CD4-positive, alpha-beta T cell (primary cell): Measurements from ENCODE around the gene NUDT7. TPM values are rescaled to one million over a fixed set of nuclear protein-coding genes. Genes with fewer than 3 reads are reported as not detected.

ENCODE experiments used
- ATAC-seq: fragments of 200-7000 bp; cut with Tn5 transposase; one replicate; pipeline ENCODE4 v1.10.0; 2022; ENCODE audit warnings: mild to moderate bottlenecking; ENCODE audit not compliant: poor library complexity
- CTCF ChIA-PET: fragments of 350-600 bp; sonication (Branson Sonifier 250); formaldehyde crosslinking; loops from one replicate; lab custom pipeline; 2021; ENCODE audit warnings: antibody characterized with exemption, inconsistent platforms; lab: Charles Lee
- POLR2A ChIA-PET: fragments of 350-600 bp; sonication (Branson Sonifier 250); formaldehyde crosslinking; loops from one replicate; lab custom pipeline; 2021; ENCODE audit warnings: antibody characterized with exemption, inconsistent platforms; lab: Charles Lee
- DNase-seq, 14 experiments: peaks; one replicate each; pipeline ENCODE4 v3.0.0-alpha.2; 2013 to 2020; ENCODE audit warnings: mixed read lengths in 2 of 14
- H3K27ac ChIP-seq, 2 donors: one replicate each; pipeline versions ENCODE4 v1.5.1 to v1.7.0; 2013; ENCODE audit warnings: low read length in 2 of 2, low read depth in 1 of 2, mild to moderate bottlenecking in 1 of 2
- H3K27me3 ChIP-seq, 2 experiments: 1 replicate in 1 of 2; 2 replicates in 1 of 2; pipeline versions ENCODE4 v1.6.1 to v1.7.0; 2013; ENCODE audit warnings: low read length in 2 of 2, control low read depth in 1 of 2, mild to moderate bottlenecking in 1 of 2, moderate library complexity in 1 of 2; ENCODE audit not compliant: insufficient read depth in 2 of 2, control insufficient read depth in 1 of 2
- H3K36me3 ChIP-seq: one replicate; pipeline ENCODE4 v1.6.1; 2013; ENCODE audit warnings: low read length, control low read depth; ENCODE audit not compliant: insufficient read depth
- H3K4me1 ChIP-seq: one replicate; pipeline ENCODE4 v1.6.1; 2013; ENCODE audit warnings: low read length, control low read depth; ENCODE audit not compliant: insufficient read depth
- H3K4me3 ChIP-seq: one replicate; pipeline ENCODE4 v1.5.1; 2013; ENCODE audit warnings: mild to moderate bottlenecking, low read length, moderate library complexity
- H3K9me3 ChIP-seq, 2 experiments: 1 replicate in 1 of 2; 2 replicates in 1 of 2; pipeline versions ENCODE4 v1.6.1 to v1.7.0; 2013; ENCODE audit warnings: low read length in 2 of 2, mild to moderate bottlenecking in 2 of 2, control low read depth in 1 of 2, moderate library complexity in 1 of 2; ENCODE audit not compliant: control insufficient read depth in 1 of 2, insufficient read depth in 1 of 2
- H3K27ac Mint-ChIP-seq: one replicate; pipeline ENCODE4 v1.8.0; 2020; ENCODE audit warnings: mixed read lengths
- H3K27me3 Mint-ChIP-seq: one replicate; pipeline ENCODE4 v1.8.0; 2021; ENCODE audit warnings: mixed read lengths
- H3K36me3 Mint-ChIP-seq: one replicate; pipeline ENCODE4 v1.8.0; 2021; ENCODE audit warnings: low read depth, mixed read lengths
- H3K4me1 Mint-ChIP-seq: one replicate; pipeline ENCODE4 v1.8.0; 2021; ENCODE audit warnings: low read depth, mixed read lengths
- H3K4me3 Mint-ChIP-seq: one replicate; pipeline ENCODE4 v1.8.0; 2020; ENCODE audit warnings: mild to moderate bottlenecking, mixed read lengths
- H3K9me3 Mint-ChIP-seq: one replicate; pipeline ENCODE4 v1.8.0; 2020; ENCODE audit warnings: mixed read lengths
- intact Hi-C, 2 experiments: fragments of 100-400 bp; cut with DNase I in 1 of 2; cut with micrococcal nuclease in 1 of 2; formaldehyde crosslinking; loops; one replicate each; pipeline versions ENCODE4 v1.15.1 to v1.9.0; 2023 to 2025; cut with DNase I, micrococcal nuclease
- total RNA-seq, 174 experiments: library from RNA in 2 of 174; stranded (reverse) in 2 of 174; gene quantifications; one replicate each; pipeline ENCODE4 v1.2.3 and lab custom pipeline; 2021 to 2026
- TF ChIP-seq, protein P1 (sequence below): fragments of 200-600 bp; IDR thresholded peaks from one replicate; pipeline ENCODE4 v1.8.0; 2022; ENCODE audit warnings: antibody characterized with exemption, mild to moderate bottlenecking

NUDT7 gene
- total RNA-seq, 2 experiments from 2014 or later: 0.93 to 1.5 TPM

DNA sequence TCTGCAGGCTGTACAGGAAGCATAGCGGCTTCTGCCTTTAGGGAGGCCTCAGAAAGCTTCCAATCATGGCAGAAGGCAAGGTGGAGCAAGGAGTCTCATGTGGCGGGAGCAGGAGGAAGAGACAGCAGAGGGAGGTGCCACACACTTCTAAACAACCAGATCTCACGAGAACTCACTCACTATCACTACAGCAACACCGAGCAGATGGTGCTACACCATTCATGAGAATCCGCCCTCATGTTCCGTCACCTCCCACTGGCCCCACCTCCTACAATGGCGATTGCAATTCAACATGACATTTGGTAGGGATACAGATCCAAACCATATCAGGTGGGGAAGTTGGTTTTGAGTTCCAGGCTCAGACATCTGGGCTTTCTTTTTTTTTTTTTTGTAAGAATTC lies 31.9 kb upstream of the NUDT7 start:
- Mint-ChIP-seq H3K27me3 (peaks cover 54% of the 10 kb centered on the region), H3K4me3 (no peak overlapping the region), H3K9me3 (no peaks in the 10 kb centered on the region), H3K27ac (no peak overlapping the region), H3K4me1 (no peaks in the 10 kb centered on the region), H3K36me3 (no peaks in the 10 kb centered on the region)
- intact Hi-C loops: no loop called here
- Histone ChIP-seq H3K4me3 (no peak overlapping the region), H3K27ac (no peak overlapping the region), H3K27me3 (peaks cover 8 to 17% of the 10 kb centered on the region in 2 experiments), H3K9me3 (no peaks in the 10 kb centered on the region), H3K4me1 (no peaks in the 10 kb centered on the region), H3K36me3 (no peaks in the 10 kb centered on the region)
- TF ChIP-seq, protein P1, sequence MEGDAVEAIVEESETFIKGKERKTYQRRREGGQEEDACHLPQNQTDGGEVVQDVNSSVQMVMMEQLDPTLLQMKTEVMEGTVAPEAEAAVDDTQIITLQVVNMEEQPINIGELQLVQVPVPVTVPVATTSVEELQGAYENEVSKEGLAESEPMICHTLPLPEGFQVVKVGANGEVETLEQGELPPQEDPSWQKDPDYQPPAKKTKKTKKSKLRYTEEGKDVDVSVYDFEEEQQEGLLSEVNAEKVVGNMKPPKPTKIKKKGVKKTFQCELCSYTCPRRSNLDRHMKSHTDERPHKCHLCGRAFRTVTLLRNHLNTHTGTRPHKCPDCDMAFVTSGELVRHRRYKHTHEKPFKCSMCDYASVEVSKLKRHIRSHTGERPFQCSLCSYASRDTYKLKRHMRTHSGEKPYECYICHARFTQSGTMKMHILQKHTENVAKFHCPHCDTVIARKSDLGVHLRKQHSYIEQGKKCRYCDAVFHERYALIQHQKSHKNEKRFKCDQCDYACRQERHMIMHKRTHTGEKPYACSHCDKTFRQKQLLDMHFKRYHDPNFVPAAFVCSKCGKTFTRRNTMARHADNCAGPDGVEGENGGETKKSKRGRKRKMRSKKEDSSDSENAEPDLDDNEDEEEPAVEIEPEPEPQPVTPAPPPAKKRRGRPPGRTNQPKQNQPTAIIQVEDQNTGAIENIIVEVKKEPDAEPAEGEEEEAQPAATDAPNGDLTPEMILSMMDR: no peak
- CTCF ChIA-PET: interaction anchor here (0.7 kb wide), 1 partner anchor 36 kb away, joined by 6 read pairs; no protein-coding TSS in a partner anchor
- POLR2A ChIA-PET: no interaction called here
- ATAC-seq: no peak
- DNase-seq: no peak

DNA sequence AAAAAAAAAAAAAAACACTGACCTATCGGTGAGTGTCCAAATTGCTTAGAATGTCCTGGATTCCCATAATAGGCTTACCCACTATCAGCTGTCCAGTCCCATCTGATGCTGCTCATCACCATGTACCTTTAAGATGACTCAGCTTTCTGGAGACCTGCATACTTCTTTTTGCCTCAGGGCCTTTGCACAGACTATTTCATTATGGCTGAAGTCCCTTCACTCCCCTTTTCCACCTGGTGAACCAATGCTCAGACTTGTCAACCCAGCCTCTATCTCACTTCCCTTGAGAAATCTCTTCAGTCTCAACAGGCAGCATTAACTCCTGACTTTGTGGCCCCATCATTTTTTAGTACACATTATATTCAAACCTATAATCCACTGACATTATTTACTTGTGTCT lies 29.7 kb upstream of the NUDT7 start:
- DNase-seq (no peak), ATAC-seq (no peak)
- ChIA-PET POLR2A (no interaction called here), CTCF (no interaction called here)
- H3K9me3 Mint-ChIP-seq: no peaks in the 10 kb centered on the region
- intact Hi-C loops: no loop called here
- no peak overlapping the region for H3K27ac Mint-ChIP-seq
- H3K36me3 Mint-ChIP-seq: no peaks in the 10 kb centered on the region
- Histone ChIP-seq H3K4me1 (no peaks in the 10 kb centered on the region), H3K36me3 (no peaks in the 10 kb centered on the region), H3K4me3 (no peak overlapping the region), H3K27ac (no peak overlapping the region), H3K9me3 (no peaks in the 10 kb centered on the region), H3K27me3 (peaks cover 5 to 17% of the 10 kb centered on the region in 2 experiments)
- no peak overlapping the region for H3K4me3 Mint-ChIP-seq
- peaks cover 43% of the 10 kb centered on the region for H3K27me3 Mint-ChIP-seq
- no peaks in the 10 kb centered on the region for H3K4me1 Mint-ChIP-seq
- TF ChIP-seq, protein P1: no peak

DNA sequence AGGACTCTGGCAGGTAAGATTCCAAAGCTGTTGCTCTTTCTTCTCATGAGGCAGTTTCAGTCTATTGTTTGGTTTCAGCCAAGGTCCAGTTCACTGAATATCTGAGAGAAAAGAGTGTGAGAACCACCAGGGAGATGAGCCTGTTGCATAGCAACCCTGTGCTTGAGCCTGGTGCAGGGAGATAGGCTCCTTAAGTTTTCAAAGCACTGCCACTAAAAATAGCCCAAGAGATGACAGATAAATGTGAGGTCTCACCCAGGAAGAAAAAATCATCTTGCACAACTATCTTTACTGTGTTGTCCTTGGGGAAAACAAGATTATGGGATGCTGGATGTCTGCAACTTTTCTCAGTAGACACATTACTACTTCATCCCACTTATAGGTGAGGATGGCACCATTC lies 26.2 kb upstream of the NUDT7 start:
- Mint-ChIP-seq H3K9me3 (no peaks in the 10 kb centered on the region), H3K4me1 (no peaks in the 10 kb centered on the region), H3K36me3 (no peaks in the 10 kb centered on the region), H3K27me3 (peaks cover 37% of the 10 kb centered on the region), H3K4me3 (no peak overlapping the region), H3K27ac (no peak overlapping the region)
- ATAC-seq (no peak), DNase-seq (no peak)
- Histone ChIP-seq H3K4me3 (no peak overlapping the region), H3K9me3 (no peaks in the 10 kb centered on the region), H3K4me1 (no peaks in the 10 kb centered on the region), H3K27ac (no peak overlapping the region), H3K27me3 (peaks cover 0 to 4% of the 10 kb centered on the region in 2 experiments), H3K36me3 (no peaks in the 10 kb centered on the region)
- intact Hi-C loops: no loop called here
- ChIA-PET CTCF (no interaction called here), POLR2A (no interaction called here)
- TF ChIP-seq, protein P1: no peak
